ENCODE measurements around the gene UBE3C.
"Not testable (repeated sequence)": the region's sequence is repeated elsewhere in the genome, so short reads cannot be mapped to it uniquely, and the experiment has no call there.

The UBE3C gene

DNA sequence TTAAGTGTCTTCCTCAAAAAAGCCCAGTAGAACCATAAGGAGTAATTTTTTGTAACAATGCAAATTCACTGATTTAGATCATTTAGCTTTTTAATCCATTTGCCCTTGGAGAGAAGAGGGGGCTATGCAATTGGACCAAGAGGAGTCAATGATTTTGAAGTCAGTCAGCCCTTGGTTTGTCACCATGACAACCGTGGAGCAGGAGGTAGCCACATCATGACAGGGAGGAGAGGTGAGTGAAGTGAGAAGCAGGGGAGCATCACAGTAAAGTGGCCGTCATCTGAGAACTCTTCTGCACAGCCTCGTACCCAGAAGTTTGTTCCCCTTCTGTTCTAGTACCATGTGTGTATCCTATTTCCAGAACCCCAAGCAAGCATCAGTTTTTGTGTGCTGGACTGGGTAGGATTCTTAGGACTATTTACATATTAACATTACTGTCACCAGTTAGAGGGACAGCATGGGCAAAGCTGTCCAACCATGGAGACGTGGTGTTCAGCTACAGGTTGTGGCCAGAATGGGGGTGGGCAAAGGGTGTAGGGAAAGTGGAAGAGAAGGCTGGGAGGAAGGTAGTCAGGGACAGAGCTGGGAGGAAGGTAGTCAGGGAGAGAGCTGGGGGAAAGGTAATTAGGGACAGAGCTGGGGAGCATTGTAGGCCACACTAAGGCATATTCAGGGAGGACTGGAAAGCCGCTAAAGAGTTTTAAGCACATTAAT lies 13.1 kb downstream of the UBE3C start:
- no peaks in the 10 kb centered on the region for H3K9me3 ChIP-seq (ENCODE audit: insufficient read depth, low read depth, low read length)
- no peaks in the 10 kb centered on the region for H3K36me3 ChIP-seq (ENCODE audit: insufficient read depth, low read depth, low read length)
- H3K27me3 ChIP-seq (ENCODE audit: insufficient read depth, low read length) = no peaks in the 10 kb centered on the region
- H3K9ac ChIP-seq (ENCODE audit: low read depth, low read length) = no peak overlapping the region
- no peak overlapping the region for H3K27ac ChIP-seq (ENCODE audit: low read length)
- H3K4me3 ChIP-seq (ENCODE audit: low read length) = no peak overlapping the region
- peaks cover 19% of the 10 kb centered on the region; the same call in 1 of the 2 replicates for H3K4me1 ChIP-seq (ENCODE audit: insufficient read depth, low read length)

DNA sequence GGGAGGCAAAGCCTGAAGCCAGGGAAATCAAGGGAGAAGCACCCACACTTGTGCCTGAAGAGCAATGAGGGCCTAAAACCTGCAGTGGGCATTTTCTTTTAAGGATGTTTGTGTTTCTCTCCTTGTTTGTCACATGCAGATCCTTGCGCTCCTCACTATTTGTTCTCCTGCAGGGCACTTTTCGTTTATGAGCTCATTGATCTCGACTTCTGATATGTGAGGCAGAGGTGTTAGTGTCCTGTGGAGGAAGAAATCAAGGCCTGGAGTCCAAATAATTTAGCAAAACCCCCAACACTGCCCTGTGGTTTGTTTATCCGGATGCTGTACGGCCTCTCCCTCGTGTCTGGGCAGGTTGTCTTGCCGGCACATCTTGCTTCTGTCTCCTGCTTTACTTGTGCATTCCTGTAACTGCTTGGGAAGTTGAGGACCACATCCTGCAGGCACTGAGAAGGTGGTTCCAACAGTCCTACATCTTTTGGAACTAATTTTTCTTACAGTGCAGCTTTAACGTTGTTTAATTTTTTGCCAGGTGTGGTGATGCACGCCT lies 13.7 kb downstream of the UBE3C start:
- H3K4me1 ChIP-seq (ENCODE audit: insufficient read depth, low read length) = peaks cover 19% of the 10 kb centered on the region; the same call in 1 of the 2 replicates
- H3K9me3 ChIP-seq (ENCODE audit: insufficient read depth, low read depth, low read length) = no peaks in the 10 kb centered on the region
- H3K27me3 ChIP-seq (ENCODE audit: insufficient read depth, low read length) = no peaks in the 10 kb centered on the region
- H3K9ac ChIP-seq (ENCODE audit: low read depth, low read length) = no peak overlapping the region
- H3K27ac ChIP-seq (ENCODE audit: low read length) = no peak overlapping the region
- no peak overlapping the region for H3K4me3 ChIP-seq (ENCODE audit: low read length)
- H3K36me3 ChIP-seq (ENCODE audit: insufficient read depth, low read depth, low read length) = no peaks in the 10 kb centered on the region

DNA sequence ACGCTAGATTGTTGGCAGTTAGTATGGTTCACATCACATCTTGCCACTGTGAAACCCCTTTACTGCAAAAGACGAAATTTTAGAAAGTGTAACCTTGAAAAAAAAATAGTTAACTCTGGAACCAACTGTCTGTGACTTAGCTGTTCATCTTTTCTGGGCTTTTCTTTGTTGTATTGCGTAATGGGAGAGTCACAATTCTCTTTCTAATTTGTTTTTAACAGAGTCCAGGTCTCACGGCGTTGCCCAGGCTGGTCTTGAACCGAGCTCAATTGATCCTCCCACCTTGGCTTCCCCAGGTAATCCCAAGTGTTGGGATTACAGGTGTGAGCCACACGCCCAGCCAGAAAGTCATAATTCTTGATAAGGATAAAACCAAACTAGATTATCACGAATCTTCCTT lies 14.5 kb downstream of the UBE3C start:
- H3K36me3 ChIP-seq (ENCODE audit: insufficient read depth, low read depth, low read length) = no peaks in the 10 kb centered on the region
- no peak overlapping the region for H3K27ac ChIP-seq (ENCODE audit: low read length)
- H3K27me3 ChIP-seq (ENCODE audit: insufficient read depth, low read length) = no peaks in the 10 kb centered on the region
- no peak overlapping the region for H3K9ac ChIP-seq (ENCODE audit: low read depth, low read length)
- H3K9me3 ChIP-seq (ENCODE audit: insufficient read depth, low read depth, low read length) = no peaks in the 10 kb centered on the region
- H3K4me3 ChIP-seq (ENCODE audit: low read length) = no peak overlapping the region
- peaks cover 19% of the 10 kb centered on the region; the same call in 1 of the 2 replicates for H3K4me1 ChIP-seq (ENCODE audit: insufficient read depth, low read length)

DNA sequence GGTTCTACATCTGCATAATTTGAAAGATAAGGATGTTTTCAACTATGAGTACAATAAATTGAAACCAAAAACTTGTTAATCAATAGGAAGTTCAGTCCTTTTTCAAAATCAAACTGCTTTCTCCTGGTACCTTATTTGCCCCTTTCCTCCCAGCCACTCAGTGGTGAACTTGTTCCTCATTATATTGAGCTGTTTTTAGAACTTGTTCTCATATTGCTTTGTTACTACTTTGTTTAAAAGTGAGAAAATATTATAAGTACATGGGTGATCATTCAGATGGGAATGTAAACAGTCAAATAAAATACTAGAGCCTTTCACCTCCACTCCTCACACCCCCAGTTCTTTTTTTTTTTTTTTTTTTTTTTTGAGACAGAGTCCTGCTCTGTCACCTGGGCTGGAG lies 17.2 kb downstream of the UBE3C start:
- Histone ChIP-seq H3K36me3 (ENCODE audit: insufficient read depth, low read depth, low read length) (no peaks in the 10 kb centered on the region), H3K27me3 (ENCODE audit: insufficient read depth, low read length) (no peaks in the 10 kb centered on the region), H3K4me3 (ENCODE audit: low read length) (no peak overlapping the region), H3K9me3 (ENCODE audit: insufficient read depth, low read depth, low read length) (no peaks in the 10 kb centered on the region), H3K27ac (ENCODE audit: low read length) (no peak overlapping the region), H3K9ac (ENCODE audit: low read depth, low read length) (no peak overlapping the region), H3K4me1 (ENCODE audit: insufficient read depth, low read length) (peaks cover 6% of the 10 kb centered on the region; the same call in 1 of the 2 replicates)

DNA sequence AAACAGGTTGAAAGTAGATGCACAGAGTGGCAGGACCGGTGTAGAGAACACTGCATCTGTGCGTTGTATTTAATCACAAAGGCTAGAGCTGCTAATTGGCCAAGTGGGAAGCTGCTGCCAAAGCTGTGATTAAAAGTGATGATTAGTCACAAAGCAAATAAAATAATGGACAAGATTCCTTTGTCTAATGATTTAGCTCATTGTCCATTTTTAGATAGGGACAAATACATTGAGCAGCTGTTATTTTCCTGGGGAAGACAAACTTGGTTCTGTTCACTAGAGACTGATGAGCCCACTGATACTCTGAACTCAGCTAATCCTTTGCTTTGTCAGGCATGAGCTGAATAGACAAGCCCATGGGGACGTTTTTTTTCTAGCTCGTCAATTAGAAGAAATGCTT lies 19.7 kb downstream of the UBE3C start:
- Histone ChIP-seq H3K9me3 (ENCODE audit: insufficient read depth, low read depth, low read length) (no peaks in the 10 kb centered on the region), H3K27ac (ENCODE audit: low read length) (no peak overlapping the region), H3K4me3 (ENCODE audit: low read length) (no peak overlapping the region), H3K4me1 (ENCODE audit: insufficient read depth, low read length) (no peaks in the 10 kb centered on the region), H3K36me3 (ENCODE audit: insufficient read depth, low read depth, low read length) (no peaks in the 10 kb centered on the region), H3K27me3 (ENCODE audit: insufficient read depth, low read length) (no peaks in the 10 kb centered on the region), H3K9ac (ENCODE audit: low read depth, low read length) (no peak overlapping the region)

DNA sequence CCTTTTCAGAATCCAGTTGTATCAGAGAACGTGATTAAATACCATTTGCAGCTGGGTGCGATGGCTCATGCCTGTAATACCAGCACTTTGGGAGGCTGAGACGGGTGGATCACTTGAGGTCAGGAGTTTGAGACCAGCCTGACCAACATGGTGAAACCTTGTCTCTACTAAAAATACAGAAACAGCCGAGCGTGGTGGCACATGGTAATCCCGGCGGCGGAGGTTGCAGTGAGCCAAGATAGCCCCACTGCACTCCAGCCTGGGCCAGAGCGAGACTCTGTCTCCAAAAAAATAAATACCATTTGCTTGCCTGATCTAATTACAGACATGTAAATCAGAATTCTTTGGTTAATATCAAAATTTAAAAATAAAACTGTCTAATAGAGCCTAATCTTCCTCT lies 20.8 kb downstream of the UBE3C start:
- H3K27me3 ChIP-seq (ENCODE audit: insufficient read depth, low read length); H3K27ac ChIP-seq (ENCODE audit: low read length); H3K36me3 ChIP-seq (ENCODE audit: insufficient read depth, low read depth, low read length); H3K9me3 ChIP-seq (ENCODE audit: insufficient read depth, low read depth, low read length); H3K4me1 ChIP-seq (ENCODE audit: insufficient read depth, low read length); H3K9ac ChIP-seq (ENCODE audit: low read depth, low read length); H3K4me3 ChIP-seq (ENCODE audit: low read length): not testable (repeated sequence)

DNA sequence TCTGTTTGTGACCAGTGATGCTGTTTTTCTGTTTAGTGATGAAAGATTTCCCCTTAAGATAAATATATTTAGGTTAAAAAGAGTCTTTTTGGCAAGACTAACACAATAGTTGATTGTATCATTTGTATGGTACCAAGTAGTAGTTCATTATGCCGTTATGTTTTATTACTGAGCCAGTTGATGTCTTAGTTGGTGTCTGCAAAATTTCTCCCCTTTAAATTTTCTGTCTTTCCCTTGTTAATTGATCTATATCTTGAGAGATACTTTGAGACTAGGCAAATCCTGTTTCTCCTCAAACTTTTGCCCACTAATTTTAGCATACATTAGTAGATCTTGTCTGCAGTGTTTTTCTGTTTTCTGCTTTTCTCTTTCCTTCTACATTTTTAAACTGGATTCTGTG lies 21.7 kb downstream of the UBE3C start:
- Histone ChIP-seq H3K36me3 (ENCODE audit: insufficient read depth, low read depth, low read length) (peaks cover 17% of the 10 kb centered on the region; the same call in 1 of the 2 replicates), H3K9me3 (ENCODE audit: insufficient read depth, low read depth, low read length) (no peaks in the 10 kb centered on the region), H3K27me3 (ENCODE audit: insufficient read depth, low read length) (no peaks in the 10 kb centered on the region), H3K4me3 (ENCODE audit: low read length) (no peak overlapping the region), H3K9ac (ENCODE audit: low read depth, low read length) (no peak overlapping the region), H3K4me1 (ENCODE audit: insufficient read depth, low read length) (no peaks in the 10 kb centered on the region), H3K27ac (ENCODE audit: low read length) (no peak overlapping the region)

DNA sequence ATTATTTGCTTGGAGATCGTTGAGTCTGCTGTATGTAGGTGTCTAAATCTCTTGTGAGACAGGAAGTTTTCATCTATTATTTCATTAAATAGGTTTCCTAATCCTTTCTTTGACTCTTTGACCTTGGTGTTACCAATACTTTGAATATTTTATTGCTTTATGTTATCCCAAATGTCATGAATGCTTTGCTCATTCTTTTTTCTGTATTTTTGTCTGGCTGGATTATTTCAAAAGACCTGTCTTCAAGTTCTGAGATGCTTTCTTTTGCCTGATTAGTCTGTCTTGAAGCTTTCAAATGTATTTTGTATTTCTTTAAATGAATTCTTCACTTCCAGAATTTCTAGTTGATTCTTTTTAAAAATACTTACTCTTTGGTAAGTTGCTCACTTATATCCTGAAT lies 27.3 kb downstream of the UBE3C start:
- no peaks in the 10 kb centered on the region for H3K9me3 ChIP-seq (ENCODE audit: insufficient read depth, low read depth, low read length)
- H3K4me1 ChIP-seq (ENCODE audit: insufficient read depth, low read length) = no peaks in the 10 kb centered on the region
- H3K4me3 ChIP-seq (ENCODE audit: low read length) = no peak overlapping the region
- H3K9ac ChIP-seq (ENCODE audit: low read depth, low read length) = no peak overlapping the region
- peaks cover 59% of the 10 kb centered on the region for H3K36me3 ChIP-seq (ENCODE audit: insufficient read depth, low read depth, low read length)
- H3K27ac ChIP-seq (ENCODE audit: low read length) = no peak overlapping the region
- no peaks in the 10 kb centered on the region for H3K27me3 ChIP-seq (ENCODE audit: insufficient read depth, low read length)

DNA sequence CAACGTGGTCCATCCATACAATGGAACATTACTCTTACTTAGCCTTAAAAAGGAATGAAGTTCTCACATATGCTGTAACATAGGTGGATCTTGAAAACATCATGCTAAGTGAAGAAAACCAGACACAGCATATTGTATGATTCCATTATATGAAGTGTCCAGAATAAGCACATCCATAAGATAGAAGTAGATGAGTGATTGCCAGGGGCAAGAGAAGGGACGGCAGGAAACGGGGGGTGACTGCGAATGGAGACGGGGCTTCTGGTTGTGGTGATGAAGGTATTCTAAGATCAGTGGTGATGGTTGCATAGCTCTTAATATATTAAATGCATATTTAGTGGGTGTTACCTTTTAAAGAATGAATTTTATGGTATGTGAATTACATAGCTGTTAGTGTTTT lies 29.8 kb downstream of the UBE3C start:
- no peaks in the 10 kb centered on the region for H3K9me3 ChIP-seq (ENCODE audit: insufficient read depth, low read depth, low read length)
- H3K27me3 ChIP-seq (ENCODE audit: insufficient read depth, low read length) = no peaks in the 10 kb centered on the region
- H3K27ac ChIP-seq (ENCODE audit: low read length) = no peak overlapping the region
- no peak overlapping the region for H3K9ac ChIP-seq (ENCODE audit: low read depth, low read length)
- no peaks in the 10 kb centered on the region for H3K4me1 ChIP-seq (ENCODE audit: insufficient read depth, low read length)
- H3K36me3 ChIP-seq (ENCODE audit: insufficient read depth, low read depth, low read length) = peaks cover 82% of the 10 kb centered on the region
- H3K4me3 ChIP-seq (ENCODE audit: low read length) = no peak overlapping the region

DNA sequence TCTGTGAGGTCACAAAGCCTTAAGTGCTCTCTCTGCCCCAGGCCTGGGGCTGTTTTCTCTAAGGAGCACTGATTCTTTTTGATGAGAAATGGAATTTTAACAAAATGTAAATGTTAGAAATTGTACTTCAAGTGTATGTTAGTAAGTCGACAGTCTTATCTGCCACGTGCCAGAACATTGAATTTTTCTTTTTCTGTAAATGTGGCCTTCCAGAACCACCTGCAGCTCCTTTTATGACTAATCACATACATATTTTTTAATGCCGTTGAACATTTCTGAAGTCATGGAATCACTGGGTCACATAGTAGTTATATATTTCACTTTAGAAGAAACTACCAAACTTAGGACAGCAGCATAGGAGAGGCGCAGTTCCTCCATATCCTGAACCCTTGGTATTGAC lies 38.0 kb downstream of the UBE3C start:
- Histone ChIP-seq H3K27ac (ENCODE audit: low read length) (no peak overlapping the region), H3K9me3 (ENCODE audit: insufficient read depth, low read depth, low read length) (no peaks in the 10 kb centered on the region), H3K4me3 (ENCODE audit: low read length) (no peak overlapping the region), H3K9ac (ENCODE audit: low read depth, low read length) (no peak overlapping the region), H3K36me3 (ENCODE audit: insufficient read depth, low read depth, low read length) (peaks cover 96% of the 10 kb centered on the region), H3K27me3 (ENCODE audit: insufficient read depth, low read length) (no peaks in the 10 kb centered on the region), H3K4me1 (ENCODE audit: insufficient read depth, low read length) (no peaks in the 10 kb centered on the region)

DNA sequence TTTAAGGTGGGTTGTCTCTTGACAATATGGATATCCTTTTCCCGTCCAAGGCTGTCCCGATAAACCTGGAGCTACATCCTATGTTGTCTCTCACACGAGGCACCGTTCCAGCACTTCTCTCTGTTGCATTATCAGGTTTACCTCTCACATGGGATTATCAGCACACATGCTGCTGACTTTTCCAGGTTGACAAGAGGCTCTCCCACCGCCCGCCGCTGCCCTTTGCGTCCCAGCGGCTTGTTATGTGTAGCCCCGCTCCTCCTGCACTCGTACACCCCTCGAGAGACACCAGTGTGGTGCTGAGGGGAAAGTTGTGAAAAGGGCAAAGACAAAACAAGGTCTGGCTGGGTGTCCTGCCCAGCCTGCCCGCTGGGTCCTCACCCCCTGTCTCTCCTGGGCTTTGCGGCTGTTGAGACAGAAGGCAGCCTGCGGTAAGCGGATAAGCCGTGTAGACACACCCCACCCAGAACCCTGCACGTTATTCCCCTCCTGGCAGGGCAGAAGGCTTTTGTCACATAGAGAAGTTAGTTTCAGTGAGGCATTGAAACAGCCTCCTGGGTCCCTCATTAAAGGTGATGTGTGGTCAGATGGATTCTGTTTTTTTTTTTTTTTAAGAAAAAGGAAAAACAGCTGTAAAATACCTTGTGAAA lies 38.7 kb downstream of the UBE3C start:
- no peak overlapping the region for H3K27ac ChIP-seq (ENCODE audit: low read length)
- H3K27me3 ChIP-seq (ENCODE audit: insufficient read depth, low read length) = no peaks in the 10 kb centered on the region
- peaks cover 96% of the 10 kb centered on the region for H3K36me3 ChIP-seq (ENCODE audit: insufficient read depth, low read depth, low read length)
- no peaks in the 10 kb centered on the region for H3K9me3 ChIP-seq (ENCODE audit: insufficient read depth, low read depth, low read length)
- no peak overlapping the region for H3K9ac ChIP-seq (ENCODE audit: low read depth, low read length)
- no peaks in the 10 kb centered on the region for H3K4me1 ChIP-seq (ENCODE audit: insufficient read depth, low read length)
- no peak overlapping the region for H3K4me3 ChIP-seq (ENCODE audit: low read length)

DNA sequence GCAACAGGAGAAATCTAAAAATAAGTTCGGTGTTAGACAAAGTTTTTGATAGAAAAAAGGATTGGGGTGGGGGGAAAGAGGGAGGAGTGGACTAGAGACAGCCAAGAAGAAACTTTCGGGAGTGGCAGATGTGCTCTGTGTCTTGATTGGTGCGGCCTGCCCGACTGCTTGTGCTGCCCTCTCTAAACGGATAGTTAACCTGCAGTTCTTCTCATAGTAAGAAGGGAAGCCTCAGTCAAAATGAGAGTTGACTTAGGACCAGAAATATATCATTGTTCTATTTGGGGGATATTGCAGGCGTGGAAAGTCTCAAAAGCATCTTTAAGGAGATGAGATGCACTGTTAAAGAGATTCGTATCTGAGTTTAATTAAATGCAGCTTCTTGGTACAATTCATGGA lies 39.3 kb downstream of the UBE3C start:
- Histone ChIP-seq H3K36me3 (ENCODE audit: insufficient read depth, low read depth, low read length) (peaks cover 96% of the 10 kb centered on the region), H3K27ac (ENCODE audit: low read length) (no peak overlapping the region), H3K9ac (ENCODE audit: low read depth, low read length) (no peak overlapping the region), H3K4me1 (ENCODE audit: insufficient read depth, low read length) (no peaks in the 10 kb centered on the region), H3K9me3 (ENCODE audit: insufficient read depth, low read depth, low read length) (no peaks in the 10 kb centered on the region), H3K27me3 (ENCODE audit: insufficient read depth, low read length) (no peaks in the 10 kb centered on the region), H3K4me3 (ENCODE audit: low read length) (no peak overlapping the region)

Data from iPS-20b (cell line).